ENCODE data around the gene CLIP2.
A peak's percentile ranks its signal among the peaks of the same experiment; 100 is the strongest.
"Not testable (repeated sequence)": the region's sequence is repeated elsewhere in the genome, so short reads cannot be mapped to it uniquely, and the experiment has no call there.

CLIP2 gene

GRCh38 chr7:74403521-74404387 is 114.5 kb downstream of the CLIP2 start:
- DNase-seq (ENCODE audit: low read depth in 1 of 2, low spot score in 1 of 2), result no peak
- no peak for TF ChIP-seq JUND (IDR thresholded peaks at IDR 0.05; ENCODE audit: low read depth)
- in situ Hi-C loops (cut with HindIII; ENCODE audit: low pct_unique_long_range_greater_than_20kb, low sequenced_read_pairs), result no loop called here

- in situ Hi-C loops (cut with HindIII; ENCODE audit: low pct_unique_long_range_greater_than_20kb, low sequenced_read_pairs), result no loop called here
- TF ChIP-seq JUND (IDR thresholded peaks at IDR 0.05; ENCODE audit: low read depth), result no peak
- no peak for DNase-seq (ENCODE audit: low read depth in 1 of 2, low spot score in 1 of 2)
These were observed 115.1 kb downstream of the CLIP2 start for GRCh38 chr7:74404388-74404700.

GRCh38 chr7:74404741-74405140 is 115.5 kb downstream of the CLIP2 start:
- no peak for TF ChIP-seq JUND (IDR thresholded peaks at IDR 0.05; ENCODE audit: low read depth)
- in situ Hi-C loops (cut with HindIII; ENCODE audit: low pct_unique_long_range_greater_than_20kb, low sequenced_read_pairs), result no loop called here
- no peak for DNase-seq (ENCODE audit: low read depth in 1 of 2, low spot score in 1 of 2)

- no peak for TF ChIP-seq JUND (IDR thresholded peaks at IDR 0.05; ENCODE audit: low read depth)
- peak; percentile 72 to 77 for DNase-seq (ENCODE audit: low read depth in 1 of 2, low spot score in 1 of 2)
- in situ Hi-C loops (cut with HindIII; ENCODE audit: low pct_unique_long_range_greater_than_20kb, low sequenced_read_pairs), result no loop called here
These were observed 116.1 kb downstream of the CLIP2 start for GRCh38 chr7:74405191-74405898.

- no peak for DNase-seq (ENCODE audit: low read depth in 1 of 2, low spot score in 1 of 2)
- no peak for TF ChIP-seq JUND (IDR thresholded peaks at IDR 0.05; ENCODE audit: low read depth)
- in situ Hi-C loops (cut with HindIII; ENCODE audit: low pct_unique_long_range_greater_than_20kb, low sequenced_read_pairs), result no loop called here
These were observed 116.8 kb downstream of the CLIP2 start for GRCh38 chr7:74405899-74406512.

GRCh38 chr7:74407958-74408357 is 118.8 kb downstream of the CLIP2 start:
- in situ Hi-C loops (cut with HindIII; ENCODE audit: low pct_unique_long_range_greater_than_20kb, low sequenced_read_pairs), result no loop called here

GRCh38 chr7:74409571-74409970 is 120.4 kb downstream of the CLIP2 start:
- in situ Hi-C loops (cut with HindIII; ENCODE audit: low pct_unique_long_range_greater_than_20kb, low sequenced_read_pairs), result no loop called here
- TF ChIP-seq JUND (IDR thresholded peaks at IDR 0.05; ENCODE audit: low read depth), result no peak
- no peak for DNase-seq (ENCODE audit: low read depth in 1 of 2, low spot score in 1 of 2)

More at GRCh38 chr7:74407958-74408357, 118.8 kb downstream of the CLIP2 start:
- DNase-seq (ENCODE audit: low read depth in 1 of 2, low spot score in 1 of 2), result no peak
- no peak for TF ChIP-seq JUND (IDR thresholded peaks at IDR 0.05; ENCODE audit: low read depth)

- in situ Hi-C loops (cut with HindIII; ENCODE audit: low pct_unique_long_range_greater_than_20kb, low sequenced_read_pairs), result no loop called here
- TF ChIP-seq JUND (IDR thresholded peaks at IDR 0.05; ENCODE audit: low read depth), result no peak
- DNase-seq (ENCODE audit: low read depth in 1 of 2, low spot score in 1 of 2), result no peak
These were observed 121.6 kb downstream of the CLIP2 start for GRCh38 chr7:74410772-74411171.

- in situ Hi-C loops (cut with HindIII; ENCODE audit: low pct_unique_long_range_greater_than_20kb, low sequenced_read_pairs); DNase-seq (ENCODE audit: low read depth in 1 of 2, low spot score in 1 of 2): not testable (repeated sequence)
These were observed 122.4 kb downstream of the CLIP2 start for GRCh38 chr7:74411571-74411970.

- no peak for DNase-seq (ENCODE audit: low read depth in 1 of 2, low spot score in 1 of 2)
- no peak for TF ChIP-seq JUND (IDR thresholded peaks at IDR 0.05; ENCODE audit: low read depth)
- in situ Hi-C loops (cut with HindIII; ENCODE audit: low pct_unique_long_range_greater_than_20kb, low sequenced_read_pairs), result no loop called here
These were observed 122.8 kb downstream of the CLIP2 start for GRCh38 chr7:74412056-74412455.

GRCh38 chr7:74412603-74413002 is 123.4 kb downstream of the CLIP2 start:
- no peak for DNase-seq (ENCODE audit: low read depth in 1 of 2, low spot score in 1 of 2)
- in situ Hi-C loops (cut with HindIII; ENCODE audit: low pct_unique_long_range_greater_than_20kb, low sequenced_read_pairs), result no loop called here
- TF ChIP-seq JUND (IDR thresholded peaks at IDR 0.05; ENCODE audit: low read depth), result no peak

- DNase-seq (ENCODE audit: low read depth in 1 of 2, low spot score in 1 of 2); in situ Hi-C loops (cut with HindIII; ENCODE audit: low pct_unique_long_range_greater_than_20kb, low sequenced_read_pairs): not testable (repeated sequence)
These were observed 125.6 kb downstream of the CLIP2 start for GRCh38 chr7:74414595-74415333.
